ENCODE results near the gene CDH13.

DNA sequence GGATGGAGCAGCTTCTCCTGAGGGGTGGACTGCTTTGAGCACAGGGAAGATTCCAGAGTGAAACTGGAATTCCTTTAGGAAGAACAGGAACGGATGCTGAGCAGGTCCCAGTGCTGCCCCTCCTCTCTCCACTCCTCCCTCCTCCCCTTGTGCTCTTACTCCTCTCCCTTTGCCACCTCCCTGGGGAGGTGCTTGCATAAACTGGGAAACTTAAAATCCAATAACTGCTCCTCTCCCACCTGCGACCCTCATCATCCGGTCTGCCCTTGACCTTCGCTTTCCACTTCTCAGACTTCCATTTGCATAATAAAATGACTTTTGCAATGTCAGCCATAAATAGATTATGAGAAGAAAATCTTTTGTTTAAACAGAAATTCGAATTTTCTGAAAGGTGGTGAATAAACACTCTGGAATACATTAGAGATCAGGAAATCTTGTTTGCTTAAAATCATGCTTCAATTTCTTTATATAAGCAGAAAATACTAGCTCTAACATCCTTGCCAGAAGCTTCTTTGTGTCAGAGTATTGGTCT is 1204.8 kb downstream of the CDH13 start:
- TF ChIP-seq, protein P1, sequence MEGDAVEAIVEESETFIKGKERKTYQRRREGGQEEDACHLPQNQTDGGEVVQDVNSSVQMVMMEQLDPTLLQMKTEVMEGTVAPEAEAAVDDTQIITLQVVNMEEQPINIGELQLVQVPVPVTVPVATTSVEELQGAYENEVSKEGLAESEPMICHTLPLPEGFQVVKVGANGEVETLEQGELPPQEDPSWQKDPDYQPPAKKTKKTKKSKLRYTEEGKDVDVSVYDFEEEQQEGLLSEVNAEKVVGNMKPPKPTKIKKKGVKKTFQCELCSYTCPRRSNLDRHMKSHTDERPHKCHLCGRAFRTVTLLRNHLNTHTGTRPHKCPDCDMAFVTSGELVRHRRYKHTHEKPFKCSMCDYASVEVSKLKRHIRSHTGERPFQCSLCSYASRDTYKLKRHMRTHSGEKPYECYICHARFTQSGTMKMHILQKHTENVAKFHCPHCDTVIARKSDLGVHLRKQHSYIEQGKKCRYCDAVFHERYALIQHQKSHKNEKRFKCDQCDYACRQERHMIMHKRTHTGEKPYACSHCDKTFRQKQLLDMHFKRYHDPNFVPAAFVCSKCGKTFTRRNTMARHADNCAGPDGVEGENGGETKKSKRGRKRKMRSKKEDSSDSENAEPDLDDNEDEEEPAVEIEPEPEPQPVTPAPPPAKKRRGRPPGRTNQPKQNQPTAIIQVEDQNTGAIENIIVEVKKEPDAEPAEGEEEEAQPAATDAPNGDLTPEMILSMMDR (tag by site-specific recombination; IDR thresholded peaks at IDR 0.05) = no peak
- no peak for TF ChIP-seq ZNF324 (tag by site-specific recombination; IDR thresholded peaks at IDR 0.05)
- TF ChIP-seq, protein P2, sequence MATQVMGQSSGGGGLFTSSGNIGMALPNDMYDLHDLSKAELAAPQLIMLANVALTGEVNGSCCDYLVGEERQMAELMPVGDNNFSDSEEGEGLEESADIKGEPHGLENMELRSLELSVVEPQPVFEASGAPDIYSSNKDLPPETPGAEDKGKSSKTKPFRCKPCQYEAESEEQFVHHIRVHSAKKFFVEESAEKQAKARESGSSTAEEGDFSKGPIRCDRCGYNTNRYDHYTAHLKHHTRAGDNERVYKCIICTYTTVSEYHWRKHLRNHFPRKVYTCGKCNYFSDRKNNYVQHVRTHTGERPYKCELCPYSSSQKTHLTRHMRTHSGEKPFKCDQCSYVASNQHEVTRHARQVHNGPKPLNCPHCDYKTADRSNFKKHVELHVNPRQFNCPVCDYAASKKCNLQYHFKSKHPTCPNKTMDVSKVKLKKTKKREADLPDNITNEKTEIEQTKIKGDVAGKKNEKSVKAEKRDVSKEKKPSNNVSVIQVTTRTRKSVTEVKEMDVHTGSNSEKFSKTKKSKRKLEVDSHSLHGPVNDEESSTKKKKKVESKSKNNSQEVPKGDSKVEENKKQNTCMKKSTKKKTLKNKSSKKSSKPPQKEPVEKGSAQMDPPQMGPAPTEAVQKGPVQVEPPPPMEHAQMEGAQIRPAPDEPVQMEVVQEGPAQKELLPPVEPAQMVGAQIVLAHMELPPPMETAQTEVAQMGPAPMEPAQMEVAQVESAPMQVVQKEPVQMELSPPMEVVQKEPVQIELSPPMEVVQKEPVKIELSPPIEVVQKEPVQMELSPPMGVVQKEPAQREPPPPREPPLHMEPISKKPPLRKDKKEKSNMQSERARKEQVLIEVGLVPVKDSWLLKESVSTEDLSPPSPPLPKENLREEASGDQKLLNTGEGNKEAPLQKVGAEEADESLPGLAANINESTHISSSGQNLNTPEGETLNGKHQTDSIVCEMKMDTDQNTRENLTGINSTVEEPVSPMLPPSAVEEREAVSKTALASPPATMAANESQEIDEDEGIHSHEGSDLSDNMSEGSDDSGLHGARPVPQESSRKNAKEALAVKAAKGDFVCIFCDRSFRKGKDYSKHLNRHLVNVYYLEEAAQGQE (tag by site-specific recombination; IDR thresholded peaks at IDR 0.05) = no peak
- no peak for TF ChIP-seq ZNF701 (tag by site-specific recombination; IDR thresholded peaks at IDR 0.05)
- TF ChIP-seq ZNF146 (tag by site-specific recombination; IDR thresholded peaks at IDR 0.05) = no peak

Data from HEK293 (cell line).